KMS-11 (cell line): ENCODE results near the gene OR7G3.

ENCODE experiments used
- H2AFZ ChIP-seq: fragments of 200-600 bp; sonication (generic); 2 replicates; pipeline ENCODE4 v1.6.1; 2016; ENCODE audit warnings: antibody characterized with exemption, mixed run types, low read depth
- H3K27ac ChIP-seq: fragments of 200-600 bp; sonication (generic); 2 replicates; pipeline ENCODE4 v1.6.1; 2016; ENCODE audit warnings: mild to moderate bottlenecking, mixed run types
- H3K27me3 ChIP-seq: fragments of 200-600 bp; sonication (generic); 2 replicates; pipeline ENCODE4 v1.6.1; 2017; ENCODE audit warnings: mild to moderate bottlenecking, low read depth, mixed run types, moderate library complexity; ENCODE audit not compliant: insufficient read depth
- H3K36me3 ChIP-seq: fragments of 200-600 bp; sonication (generic); 2 replicates; pipeline ENCODE4 v1.6.1; 2017; ENCODE audit warnings: mild to moderate bottlenecking, mixed run types; ENCODE audit not compliant: insufficient read depth
- H3K4me1 ChIP-seq: fragments of 200-600 bp; sonication (generic); 2 replicates; pipeline ENCODE4 v1.6.1; 2016; ENCODE audit warnings: mild to moderate bottlenecking, low read depth, mixed run types; ENCODE audit not compliant: poor library complexity, severe bottlenecking
- H3K4me2 ChIP-seq: fragments of 200-600 bp; sonication (generic); 2 replicates; pipeline ENCODE4 v1.7.0; 2016; ENCODE audit warnings: mild to moderate bottlenecking, mixed run types
- H3K4me3 ChIP-seq: fragments of 200-600 bp; sonication (generic); IDR thresholded peaks from 2 replicates; pipeline ENCODE4 v1.6.1; 2017; ENCODE audit warnings: low read depth, low read length, mixed read lengths; ENCODE audit not compliant: insufficient read depth
- H3K79me2 ChIP-seq: fragments of 200-600 bp; sonication (generic); 2 replicates; pipeline ENCODE4 v1.6.1; 2016; ENCODE audit warnings: low read depth, mixed run types; ENCODE audit not compliant: insufficient read depth
- H3K9ac ChIP-seq: fragments of 200-600 bp; sonication (generic); 2 replicates; pipeline ENCODE4 v1.6.1; 2016; ENCODE audit warnings: mild to moderate bottlenecking, mixed run types
- H4K20me1 ChIP-seq: fragments of 200-600 bp; sonication (generic); 2 replicates; pipeline ENCODE4 v1.6.1; 2016; ENCODE audit warnings: mild to moderate bottlenecking, mixed run types; ENCODE audit not compliant: insufficient read depth
- TF ChIP-seq, protein P1 (sequence below): fragments of 200-600 bp; sonication (generic); conservative IDR thresholded peaks from 2 replicates; pipeline ENCODE4 v1.6.1; 2017; ENCODE audit warnings: low read depth, mild to moderate bottlenecking, antibody characterized with exemption, low read length, moderate library complexity, mixed read lengths

Gene OR7G3

GRCh38 chr19:9086761-9087160 is 40.0 kb downstream of the OR7G3 start, which contains the start of gene OR1M1:
Gene OR1M1 (plus strand): TSS chr19:9087061. CDS start chr19:9093245, 6,184 bp downstream.
- Histone ChIP-seq H3K4me3 (no peak within 1 kb of the TSS), H2AFZ (no peak within 1 kb of the TSS), H3K27ac (no peak within 1 kb of the TSS), H4K20me1 (no peaks in the 10 kb centered on the region), H3K27me3 (peaks cover 19% of the 10 kb centered on the region; the same call in 1 of the 2 replicates), H3K36me3 (no peaks in the 10 kb centered on the region), H3K4me1 (no peaks in the 10 kb centered on the region), H3K4me2 (no peak within 1 kb of the TSS), H3K79me2 (no peaks in the 10 kb centered on the region), H3K9ac (no peak within 1 kb of the TSS)
- TF ChIP-seq, protein P1, sequence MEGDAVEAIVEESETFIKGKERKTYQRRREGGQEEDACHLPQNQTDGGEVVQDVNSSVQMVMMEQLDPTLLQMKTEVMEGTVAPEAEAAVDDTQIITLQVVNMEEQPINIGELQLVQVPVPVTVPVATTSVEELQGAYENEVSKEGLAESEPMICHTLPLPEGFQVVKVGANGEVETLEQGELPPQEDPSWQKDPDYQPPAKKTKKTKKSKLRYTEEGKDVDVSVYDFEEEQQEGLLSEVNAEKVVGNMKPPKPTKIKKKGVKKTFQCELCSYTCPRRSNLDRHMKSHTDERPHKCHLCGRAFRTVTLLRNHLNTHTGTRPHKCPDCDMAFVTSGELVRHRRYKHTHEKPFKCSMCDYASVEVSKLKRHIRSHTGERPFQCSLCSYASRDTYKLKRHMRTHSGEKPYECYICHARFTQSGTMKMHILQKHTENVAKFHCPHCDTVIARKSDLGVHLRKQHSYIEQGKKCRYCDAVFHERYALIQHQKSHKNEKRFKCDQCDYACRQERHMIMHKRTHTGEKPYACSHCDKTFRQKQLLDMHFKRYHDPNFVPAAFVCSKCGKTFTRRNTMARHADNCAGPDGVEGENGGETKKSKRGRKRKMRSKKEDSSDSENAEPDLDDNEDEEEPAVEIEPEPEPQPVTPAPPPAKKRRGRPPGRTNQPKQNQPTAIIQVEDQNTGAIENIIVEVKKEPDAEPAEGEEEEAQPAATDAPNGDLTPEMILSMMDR: no peak

DNA sequence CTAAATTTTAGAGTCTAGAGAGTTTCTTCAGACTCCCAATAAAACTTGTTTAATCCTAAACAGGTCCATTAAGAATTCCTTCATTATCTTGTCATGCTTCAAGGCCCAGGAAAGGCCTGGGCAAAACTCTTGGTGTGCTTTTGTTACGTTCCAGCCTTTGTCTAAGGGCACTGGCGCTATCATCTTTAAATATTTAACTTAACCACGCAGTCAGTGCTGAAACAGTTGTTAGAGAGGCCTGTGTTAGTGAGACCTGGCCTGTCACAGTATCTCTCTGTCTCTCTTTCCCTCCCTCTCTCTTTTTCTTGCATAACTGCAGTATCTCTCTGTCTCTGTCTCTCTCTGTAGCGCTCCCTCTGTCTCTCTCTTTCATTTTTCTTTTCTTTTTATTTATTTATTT is 48.1 kb downstream of the OR7G3 start:
- Histone ChIP-seq H2AFZ (no peak overlapping the region), H3K4me2 (no peak overlapping the region), H3K27ac (no peak overlapping the region), H3K27me3 (no peaks in the 10 kb centered on the region; the same call in 1 of the 2 replicates), H3K79me2 (no peaks in the 10 kb centered on the region), H3K4me3 (no peak overlapping the region), H4K20me1 (no peaks in the 10 kb centered on the region), H3K9ac (no peak overlapping the region), H3K4me1 (no peaks in the 10 kb centered on the region), H3K36me3 (no peaks in the 10 kb centered on the region)
- TF ChIP-seq, protein P1: no peak

DNA sequence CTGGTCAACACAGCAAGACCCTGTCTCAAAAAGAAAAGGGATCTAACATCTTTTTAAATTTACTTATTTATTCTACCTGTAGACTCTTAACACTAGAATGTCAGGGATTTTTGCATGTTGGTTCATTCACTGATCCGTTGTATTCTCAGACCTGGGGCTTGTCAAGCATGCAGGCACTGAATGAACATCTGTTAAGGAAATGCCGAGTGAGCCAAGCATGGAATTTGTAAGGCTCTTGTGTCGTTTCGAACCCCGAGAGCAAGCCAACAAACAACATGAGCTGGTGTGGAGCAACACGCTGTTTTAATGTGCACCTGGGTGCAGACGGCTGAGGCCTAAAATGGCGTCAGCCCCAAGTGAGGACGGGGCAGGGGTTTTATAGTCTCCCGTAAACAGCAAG is 49.8 kb downstream of the OR7G3 start:
- Histone ChIP-seq H3K4me3 (no peak overlapping the region), H3K4me1 (no peaks in the 10 kb centered on the region), H2AFZ (no peak overlapping the region), H3K79me2 (no peaks in the 10 kb centered on the region), H3K27ac (no peak overlapping the region), H3K27me3 (peaks cover 2% of the 10 kb centered on the region; the same call in 1 of the 2 replicates), H3K36me3 (no peaks in the 10 kb centered on the region), H3K4me2 (no peak overlapping the region), H4K20me1 (no peaks in the 10 kb centered on the region), H3K9ac (no peak overlapping the region)
- TF ChIP-seq, protein P1: no peak
